ENCODE results near the gene BBS2. TPM values are rescaled to one million over a fixed set of nuclear protein-coding genes. Genes with fewer than 3 reads are reported as not detected.

BBS2 gene
- total RNA-seq, 2 experiments from 2014 or later: 6.2 to 8.2 TPM

DNA sequence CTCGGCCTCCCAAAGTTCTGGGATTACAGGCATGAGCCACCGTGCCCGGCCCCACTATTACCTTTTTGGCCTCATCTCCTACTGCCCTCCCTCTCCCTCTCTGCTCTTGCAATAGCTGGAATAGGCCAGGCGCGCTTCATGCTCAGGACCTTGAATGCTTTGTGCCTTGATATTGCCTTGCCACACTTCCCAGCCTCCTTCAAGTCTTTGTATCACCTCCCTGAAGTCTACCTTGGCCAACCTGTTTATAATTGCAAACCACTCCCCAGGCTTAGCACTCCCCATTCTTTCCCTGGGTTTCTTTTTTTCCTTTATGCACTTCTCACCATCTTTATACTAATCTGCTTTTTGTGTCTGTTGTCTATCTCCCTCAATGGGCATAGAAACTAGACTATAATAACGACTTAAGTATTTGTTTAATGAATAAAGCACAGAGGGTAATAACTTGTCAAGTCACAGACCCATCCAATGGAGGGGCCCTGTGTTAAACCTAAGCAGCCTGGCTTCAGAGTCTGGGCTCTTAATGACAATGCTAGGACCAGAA is 61.8 kb downstream of the BBS2 start:
- CTCF ChIA-PET: no interaction called here
- H3K4me1 Mint-ChIP-seq: peaks cover 24% of the 10 kb centered on the region
- peak overlapping the region; percentile 3 for H3K27ac Mint-ChIP-seq
- H3K9me3 Mint-ChIP-seq (ENCODE audit: low read depth): no peaks in the 10 kb centered on the region
- H3K36me3 Mint-ChIP-seq: peaks cover 53% of the 10 kb centered on the region
- no peak overlapping the region for H3K4me3 Mint-ChIP-seq
- no peaks in the 10 kb centered on the region for H3K27me3 Mint-ChIP-seq
- ATAC-seq: no peak
- no peak for DNase-seq

- Mint-ChIP-seq H3K4me3 (peak overlapping the region; percentile 89), H3K9me3 (ENCODE audit: low read depth) (no peaks in the 10 kb centered on the region), H3K4me1 (peaks cover 59% of the 10 kb centered on the region), H3K27ac (peak overlapping the region; percentile 91), H3K27me3 (no peaks in the 10 kb centered on the region), H3K36me3 (peaks cover 38% of the 10 kb centered on the region)
- DNase-seq (peak; percentile 49), ATAC-seq (peak; percentile 35)
- CTCF ChIA-PET: interaction anchor here (0.6 to 2.0 kb wide), 2 partner anchors 19 to 250 kb away, joined by 3 to 8 read pairs; no protein-coding TSS in a partner anchor
Measured at GRCh38 chr16:56451753-56452689, 67.8 kb downstream of the BBS2 start.

- peak; percentile 98 for ATAC-seq
- peaks cover 61% of the 10 kb centered on the region for H3K4me1 Mint-ChIP-seq
- H3K4me3 Mint-ChIP-seq: peak within 1 kb of the TSS; percentile 89
- peak within 1 kb of the TSS; percentile 91 for H3K27ac Mint-ChIP-seq
- no peaks in the 10 kb centered on the region for H3K9me3 Mint-ChIP-seq (ENCODE audit: low read depth)
- peaks cover 38% of the 10 kb centered on the region for H3K36me3 Mint-ChIP-seq
- DNase-seq: peak; percentile 97
- no peaks in the 10 kb centered on the region for H3K27me3 Mint-ChIP-seq
- CTCF ChIA-PET: interaction anchor here (0.6 to 2.0 kb wide), 2 partner anchors 20 to 251 kb away, joined by 3 to 8 read pairs; no protein-coding TSS in a partner anchor
Measured at GRCh38 chr16:56450986-56451752, 68.7 kb downstream of the BBS2 start, which contains the start of the genes NUDT21 and OGFOD1. NUDT21 (minus strand) TSS chr16:56451332; CDS start chr16:56451202, 130 bp downstream. OGFOD1 (plus strand) TSS chr16:56451554; CDS start chr16:56451613, 59 bp downstream.

DNA sequence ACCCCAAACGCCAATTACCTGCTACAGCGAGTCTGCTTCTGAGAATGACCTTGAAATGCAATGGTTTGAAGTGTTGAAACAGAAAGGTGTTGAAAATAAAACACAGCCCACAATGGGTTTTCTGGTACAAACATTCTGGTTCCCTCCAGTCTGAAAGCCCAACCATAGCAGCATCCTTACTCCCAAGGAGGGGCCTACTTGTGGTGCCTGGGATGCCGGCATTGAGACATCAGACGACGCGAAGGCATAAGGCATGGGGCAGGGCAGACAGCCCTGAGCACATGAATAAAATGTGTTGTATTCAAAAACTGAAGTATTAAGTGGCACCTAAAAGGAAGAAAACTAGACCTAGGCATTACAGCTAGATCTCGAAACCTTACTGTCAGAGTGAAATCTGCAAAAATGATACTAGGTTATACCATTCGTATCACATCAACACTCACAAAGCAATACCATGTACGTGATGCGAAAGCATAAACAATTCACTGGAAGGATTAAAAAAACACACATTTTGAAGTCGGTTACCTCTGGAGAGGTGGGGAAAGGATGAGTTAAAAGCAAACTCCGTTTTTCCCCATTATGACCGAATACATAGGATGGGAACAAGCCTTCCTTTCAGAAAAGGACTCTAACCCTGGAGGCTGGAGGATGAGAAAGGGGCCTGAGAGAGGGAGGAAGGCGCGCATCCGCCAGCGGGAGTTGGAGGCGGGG is 69.4 kb downstream of the BBS2 start:
- Mint-ChIP-seq H3K36me3 (peaks cover 37% of the 10 kb centered on the region), H3K4me3 (peak overlapping the region; percentile 89)

DNA sequence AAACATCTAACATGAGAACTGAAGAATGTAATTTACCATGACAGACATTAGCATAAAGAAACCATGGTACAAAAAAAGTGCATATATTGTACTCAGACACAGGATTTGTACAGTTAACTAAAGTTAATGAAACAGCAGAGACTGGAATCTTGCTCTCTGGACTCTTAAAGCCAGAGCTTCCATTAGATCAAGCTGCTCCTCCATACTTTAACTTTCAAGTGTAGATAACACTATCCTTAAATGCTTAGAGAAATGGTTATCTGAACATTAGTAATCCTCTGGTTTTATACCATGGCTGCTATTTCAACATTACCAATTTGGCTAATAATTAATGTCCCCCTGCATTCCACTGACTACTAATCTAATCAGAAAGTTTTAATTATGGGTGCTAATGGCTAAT is 71.8 kb downstream of the BBS2 start:
- Mint-ChIP-seq H3K36me3 (peaks cover 34% of the 10 kb centered on the region), H3K27ac (peak overlapping the region; percentile 72)

More for the DNA sequence above, 69.4 kb downstream of the BBS2 start:
- H3K9me3 Mint-ChIP-seq (ENCODE audit: low read depth): no peaks in the 10 kb centered on the region
- H3K27ac Mint-ChIP-seq: peak overlapping the region; percentile 91
- CTCF ChIA-PET: interaction anchor here (2.0 kb wide), 1 partner anchor 251 kb away, joined by 8 read pairs; no protein-coding TSS in a partner anchor
- ATAC-seq (peak; percentile 43), DNase-seq (peak; percentile 44)
- peaks cover 56% of the 10 kb centered on the region for H3K4me1 Mint-ChIP-seq
- no peaks in the 10 kb centered on the region for H3K27me3 Mint-ChIP-seq

DNA sequence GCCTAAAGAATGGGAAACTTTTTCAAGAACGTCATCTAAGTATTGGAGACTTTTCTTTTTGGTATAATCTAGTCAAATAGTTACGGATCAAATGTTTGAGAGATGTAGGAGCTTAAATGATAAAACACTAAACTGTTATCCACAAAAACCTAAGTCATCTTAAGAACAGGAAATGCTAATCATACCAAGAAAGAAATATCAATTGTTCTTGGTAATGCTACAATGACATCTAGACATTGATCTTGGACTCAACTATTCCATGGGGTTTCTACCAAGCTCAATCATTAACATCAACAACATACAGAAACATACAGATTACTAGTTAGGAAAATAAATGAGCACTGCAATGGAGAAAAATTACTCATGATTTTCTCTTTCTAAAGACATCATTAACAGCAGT is 72.5 kb downstream of the BBS2 start:
- ATAC-seq: no peak
- Mint-ChIP-seq H3K4me1 (peaks cover 42% of the 10 kb centered on the region), H3K9me3 (ENCODE audit: low read depth) (no peaks in the 10 kb centered on the region), H3K36me3 (peaks cover 40% of the 10 kb centered on the region), H3K4me3 (peak overlapping the region; percentile 28), H3K27ac (peak overlapping the region; percentile 72), H3K27me3 (no peaks in the 10 kb centered on the region)
- CTCF ChIA-PET: interaction anchor here (0.6 to 1.7 kb wide), 5 partner anchors 10 to 91 kb away, joined by 3 to 4 read pairs (median 3); partner anchors contain the start of gene BBS2
- DNase-seq: no peak

More for the DNA sequence above, 71.8 kb downstream of the BBS2 start:
- DNase-seq (no peak), ATAC-seq (no peak)
- H3K4me1 Mint-ChIP-seq: peaks cover 48% of the 10 kb centered on the region
- CTCF ChIA-PET: interaction anchor here (1.0 to 1.7 kb wide), 3 partner anchors 22 to 92 kb away, joined by 3 to 4 read pairs (median 4); no protein-coding TSS in a partner anchor
- H3K4me3 Mint-ChIP-seq: peak overlapping the region; percentile 42
- no peaks in the 10 kb centered on the region for H3K9me3 Mint-ChIP-seq (ENCODE audit: low read depth)
- no peaks in the 10 kb centered on the region for H3K27me3 Mint-ChIP-seq

DNA sequence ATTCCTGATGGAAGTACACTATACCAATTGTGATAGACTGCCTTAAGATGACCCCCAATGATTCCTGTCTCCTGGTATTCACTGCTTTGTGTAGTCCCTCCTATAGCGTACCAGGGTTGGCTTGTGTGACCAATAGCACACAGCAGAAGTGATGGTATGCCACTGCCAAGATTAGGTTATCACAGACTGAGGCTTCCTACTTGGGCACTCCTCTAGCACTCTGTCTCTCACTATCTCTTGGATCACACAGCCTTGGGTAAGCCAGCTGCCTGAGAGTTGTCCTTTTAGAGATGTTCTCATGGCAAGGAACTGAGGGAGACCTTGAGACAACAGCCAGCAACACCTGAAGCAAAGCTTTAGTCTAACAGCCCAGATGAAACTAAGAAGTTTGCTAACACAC is 81.8 kb downstream of the BBS2 start:
- DNase-seq (no peak), ATAC-seq (no peak)
- no peaks in the 10 kb centered on the region for H3K27me3 Mint-ChIP-seq
- no peak overlapping the region for H3K27ac Mint-ChIP-seq
- CTCF ChIA-PET: interaction anchor here (1.1 kb wide), 1 partner anchor 9 kb away, joined by 3 read pairs; no protein-coding TSS in a partner anchor
- H3K9me3 Mint-ChIP-seq (ENCODE audit: low read depth): no peaks in the 10 kb centered on the region
- no peak overlapping the region for H3K4me3 Mint-ChIP-seq
- H3K4me1 Mint-ChIP-seq: peaks cover 13% of the 10 kb centered on the region
- peaks cover 61% of the 10 kb centered on the region for H3K36me3 Mint-ChIP-seq

DNA sequence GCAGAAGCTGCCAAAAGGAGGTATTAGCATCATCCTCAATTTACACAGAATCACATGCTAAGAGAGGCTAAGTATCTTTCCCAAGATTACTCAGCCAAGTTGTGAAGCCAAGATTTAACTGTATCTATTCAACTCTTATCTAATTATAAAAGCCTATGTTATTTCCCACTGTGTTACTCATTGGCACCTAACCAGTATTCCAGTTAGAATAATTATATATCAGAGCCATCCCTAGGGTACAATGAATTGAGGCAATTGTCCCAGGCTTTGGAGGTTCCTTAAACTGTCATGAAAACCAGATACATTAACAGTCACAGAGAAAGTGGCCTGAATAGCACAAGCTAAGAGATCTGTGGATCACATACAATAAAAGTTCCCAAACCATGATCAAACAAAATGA is 83.6 kb downstream of the BBS2 start:
- H3K36me3 Mint-ChIP-seq: peaks cover 59% of the 10 kb centered on the region
- H3K27ac Mint-ChIP-seq: no peak overlapping the region
- CTCF ChIA-PET: interaction anchor here (0.9 kb wide), 1 partner anchor 265 kb away, joined by 3 read pairs; no protein-coding TSS in a partner anchor

More for the DNA sequence above, 83.6 kb downstream of the BBS2 start:
- Mint-ChIP-seq H3K4me3 (no peak overlapping the region), H3K27me3 (no peaks in the 10 kb centered on the region), H3K9me3 (ENCODE audit: low read depth) (no peaks in the 10 kb centered on the region), H3K4me1 (peaks cover 12% of the 10 kb centered on the region)
- ATAC-seq (no peak), DNase-seq (no peak)

Other genes with a start within 250 kb of the BBS2 start
- 10 to 100 TPM; 48.9 to 54.2 TPM for gene AMFR, start 94.5 kb downstream of the BBS2 start, total RNA-seq
- gene NUDT21, start 68.7 kb downstream of the BBS2 start, total RNA-seq: 100 to 1,000 TPM; 242 to 279 TPM
- 10 to 100 TPM; 41.9 to 63.1 TPM for gene OGFOD1, start 68.5 kb downstream of the BBS2 start, total RNA-seq
- not detected for gene MT4, start 45.0 kb upstream of the BBS2 start, total RNA-seq
- gene MT3, start 69.5 kb upstream of the BBS2 start, total RNA-seq: 1 to 10 TPM in 1 of 2 experiments, not detected in 1; 3.6 TPM
- gene MT2A, start 88.6 kb upstream of the BBS2 start, total RNA-seq: 100 to 1,000 TPM; 121 to 125 TPM
- 10 to 100 TPM; 41.2 to 54.1 TPM for gene MT1E, start 105.8 kb upstream of the BBS2 start, total RNA-seq
- gene MT1M, start 112.6 kb upstream of the BBS2 start, total RNA-seq: not detected
- gene MT1A, start 118.6 kb upstream of the BBS2 start, total RNA-seq: under 1 TPM in 1 of 2 experiments, not detected in 1; 0.91 TPM
- not detected for gene MT1B, start 131.9 kb upstream of the BBS2 start, total RNA-seq
- gene MT1F, start 137.9 kb upstream of the BBS2 start, total RNA-seq: 10 to 100 TPM; 11.4 to 20.6 TPM
- 1 to 10 TPM; 2.8 to 3.4 TPM for gene MT1G, start 148.0 kb upstream of the BBS2 start, total RNA-seq
- not detected for gene MT1H, start 149.8 kb upstream of the BBS2 start, total RNA-seq
- 10 to 100 TPM; 34.2 to 39.5 TPM for gene MT1X, start 162.4 kb upstream of the BBS2 start, total RNA-seq
- gene NUP93, start 210.1 kb upstream of the BBS2 start, total RNA-seq: 100 to 1,000 TPM; 126 to 129 TPM

All from activated CD8-positive, alpha-beta memory T cell treated with anti-CD3 and anti-CD28 coated beads, Interleukin-2, amount 10 ng/mL, durations not matched to agents 7 days and 5 days (primary cell).